ENCODE data around the gene CDIP1.
"Not testable (repeated sequence)": the region's sequence is repeated elsewhere in the genome, so short reads cannot be mapped to it uniquely, and the experiment has no call there.

The CDIP1 gene

GRCh38 chr16:4538350-4539235 is at the start of gene CDIP1:
Gene CDIP1 (minus strand): TSS chr16:4538773. CDS start chr16:4514130, 24,643 bp downstream.
- H3K4me3 ChIP-seq (ENCODE audit: low read length): peak within 1 kb of the TSS; percentile 57; the same call in 1 of the 2 replicates
- TF ChIP-seq ZNF274 (IDR thresholded peaks at IDR 0.05; ENCODE audit: low read depth, low read length): no peak

GRCh38 chr16:4586291-4586690 is 47.7 kb upstream of the CDIP1 start:
- H3K4me3 ChIP-seq (ENCODE audit: low read length): no peak overlapping the region
- TF ChIP-seq ZNF274 (IDR thresholded peaks at IDR 0.05; ENCODE audit: low read depth, low read length): no peak

DNA sequence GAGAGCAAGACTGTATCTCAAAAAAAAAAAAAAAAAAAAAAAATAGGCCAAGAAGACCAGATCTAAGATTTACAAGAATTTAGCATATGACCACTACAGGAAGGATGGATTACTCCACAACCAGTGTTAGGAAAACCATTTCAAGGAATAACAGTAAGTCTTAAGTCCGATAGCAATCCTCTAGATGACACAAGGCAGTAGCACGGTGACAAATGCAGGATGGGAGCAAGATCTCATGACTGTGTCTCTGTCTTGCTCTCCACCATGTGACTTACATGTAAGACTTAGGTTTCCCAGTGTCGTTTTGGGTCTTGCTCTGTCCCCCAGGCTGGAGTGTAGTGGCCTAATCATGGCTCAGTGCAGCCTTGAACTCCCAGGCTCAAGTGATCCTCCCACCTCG is 45.3 kb upstream of the CDIP1 start:
- TF ChIP-seq ZNF274 (IDR thresholded peaks at IDR 0.05; ENCODE audit: low read depth, low read length): no peak
- H3K4me3 ChIP-seq (ENCODE audit: low read length): no peak overlapping the region

GRCh38 chr16:4580250-4580649 is 41.7 kb upstream of the CDIP1 start:
- H3K4me3 ChIP-seq (ENCODE audit: low read length): no peak overlapping the region
- TF ChIP-seq ZNF274 (IDR thresholded peaks at IDR 0.05; ENCODE audit: low read depth, low read length): no peak

- no peak overlapping the region for H3K4me3 ChIP-seq (ENCODE audit: low read length)
- no peak for TF ChIP-seq ZNF274 (IDR thresholded peaks at IDR 0.05; ENCODE audit: low read depth, low read length)
These were observed 40.5 kb upstream of the CDIP1 start for GRCh38 chr16:4578961-4579530.

DNA sequence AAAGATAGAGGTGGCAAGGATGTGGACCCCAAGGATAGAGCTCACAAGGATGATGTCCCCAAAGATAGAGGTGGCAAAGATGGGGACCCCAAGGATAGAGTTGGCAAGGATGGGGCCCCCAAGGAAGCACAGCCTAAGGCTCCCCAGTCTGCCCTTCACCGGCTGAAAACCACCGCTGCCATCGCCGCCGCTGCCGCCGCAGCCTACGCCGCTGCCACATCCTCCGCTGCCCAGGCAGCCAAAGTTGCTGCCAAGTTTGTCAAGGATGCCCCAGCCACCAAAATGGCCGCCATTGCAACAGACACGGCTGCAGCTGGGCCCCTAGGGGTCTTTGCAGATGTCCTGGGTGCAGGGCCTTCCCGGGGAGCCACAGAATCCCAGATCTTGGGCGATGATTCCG is 37.4 kb upstream of the CDIP1 start:
- no peak overlapping the region for H3K4me3 ChIP-seq (ENCODE audit: low read length)

GRCh38 chr16:4574919-4575705 is 36.5 kb upstream of the CDIP1 start:
- TF ChIP-seq ZNF274 (IDR thresholded peaks at IDR 0.05; ENCODE audit: low read depth, low read length): no peak
- no peak overlapping the region for H3K4me3 ChIP-seq (ENCODE audit: low read length)

More for the DNA sequence above, 37.4 kb upstream of the CDIP1 start:
- TF ChIP-seq ZNF274 (IDR thresholded peaks at IDR 0.05; ENCODE audit: low read depth, low read length): no peak

- H3K4me3 ChIP-seq (ENCODE audit: low read length): not testable (repeated sequence)
These were observed 35.4 kb upstream of the CDIP1 start for GRCh38 chr16:4573926-4574325.

GRCh38 chr16:4572715-4573114 is 34.1 kb upstream of the CDIP1 start:
- H3K4me3 ChIP-seq (ENCODE audit: low read length): no peak overlapping the region
- no peak for TF ChIP-seq ZNF274 (IDR thresholded peaks at IDR 0.05; ENCODE audit: low read depth, low read length)

- H3K4me3 ChIP-seq (ENCODE audit: low read length): no peak overlapping the region
- no peak for TF ChIP-seq ZNF274 (IDR thresholded peaks at IDR 0.05; ENCODE audit: low read depth, low read length)
These were observed 32.2 kb upstream of the CDIP1 start for GRCh38 chr16:4570688-4571321.

DNA sequence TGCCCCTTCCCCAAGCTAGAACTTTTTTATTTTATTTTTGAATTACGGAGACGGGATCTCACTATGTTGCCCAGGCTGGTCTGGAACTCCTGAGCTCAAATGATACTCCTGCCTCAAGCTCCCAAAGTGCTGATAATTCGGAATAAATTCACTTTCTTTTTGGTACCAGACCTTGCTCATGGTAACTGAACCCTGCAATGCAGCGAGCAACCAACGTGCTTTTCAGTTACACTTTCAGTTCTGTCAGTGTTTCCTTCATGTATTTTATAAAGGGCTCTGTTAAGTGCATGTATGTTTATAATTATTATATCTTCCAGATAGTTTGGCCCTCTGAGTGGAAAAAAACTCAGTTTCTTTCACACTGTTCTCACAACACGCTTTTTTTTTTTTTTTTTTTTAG is 31.5 kb upstream of the CDIP1 start:
- TF ChIP-seq ZNF274 (IDR thresholded peaks at IDR 0.05; ENCODE audit: low read depth, low read length): no peak
- H3K4me3 ChIP-seq (ENCODE audit: low read length): no peak overlapping the region; the same call in 1 of the 2 replicates

- H3K4me3 ChIP-seq (ENCODE audit: low read length): no peak overlapping the region
- TF ChIP-seq ZNF274 (IDR thresholded peaks at IDR 0.05; ENCODE audit: low read depth, low read length): no peak
These were observed 27.6 kb upstream of the CDIP1 start for GRCh38 chr16:4566144-4566543.

- no peak overlapping the region for H3K4me3 ChIP-seq (ENCODE audit: low read length)
- no peak for TF ChIP-seq ZNF274 (IDR thresholded peaks at IDR 0.05; ENCODE audit: low read depth, low read length)
These were observed 26.2 kb upstream of the CDIP1 start for GRCh38 chr16:4564661-4565267.

- H3K4me3 ChIP-seq (ENCODE audit: low read length): no peak overlapping the region
- no peak for TF ChIP-seq ZNF274 (IDR thresholded peaks at IDR 0.05; ENCODE audit: low read depth, low read length)
These were observed 23.0 kb upstream of the CDIP1 start for GRCh38 chr16:4561596-4561995.

Measured in GM08714 (cell line).